BLaER1 (cell line): Measurements from ENCODE around the gene DDX54.

Experiments
- H3K27ac ChIP-seq: shearing (Covaris generic); formaldehyde crosslinking; 2 replicates; pipeline ENCODE4 v1.8.1; 2022
- H3K27me3 ChIP-seq: shearing (Covaris generic); formaldehyde crosslinking; 2 replicates; pipeline ENCODE4 v1.8.1; 2022
- H3K36me3 ChIP-seq: shearing (Covaris generic); formaldehyde crosslinking; 2 replicates; pipeline ENCODE4 v1.8.1; 2022
- H3K4me1 ChIP-seq: shearing (Covaris generic); formaldehyde crosslinking; 2 replicates; pipeline ENCODE4 v1.8.1; 2022
- H3K4me2 ChIP-seq: shearing (Covaris generic); formaldehyde crosslinking; 2 replicates; pipeline ENCODE4 v1.8.1; 2022
- H3K4me3 ChIP-seq: shearing (Covaris generic); formaldehyde crosslinking; 2 replicates; pipeline ENCODE4 v1.8.1; 2022
- H3K9ac ChIP-seq: shearing (Covaris generic); formaldehyde crosslinking; 2 replicates; pipeline ENCODE4 v1.8.1; 2022
- H3K9me3 ChIP-seq: shearing (Covaris generic); formaldehyde crosslinking; 2 replicates; pipeline ENCODE4 v1.8.1; 2022
- H4K20me1 ChIP-seq: shearing (Covaris generic); formaldehyde crosslinking; 2 replicates; pipeline ENCODE4 v1.8.1; 2022
- Cebpa-rat ChIP-seq: shearing (Covaris generic); IDR thresholded peaks from 2 replicates; pipeline ENCODE4 v1.8.1; 2022

DDX54 gene

GRCh38 chr12:113155646-113156045 is 29.6 kb downstream of the DDX54 start:
- Histone ChIP-seq H3K4me1 (peaks cover 85% of the 10 kb centered on the region), H3K9ac (no peak overlapping the region), H3K4me2 (peak overlapping the region; percentile 82), H3K4me3 (0 out of 2 replicates have a peak overlapping the region, but pooled peaks have one; percentile 59), H3K27me3 (peaks cover 67% of the 10 kb centered on the region), H4K20me1 (peaks cover 71% of the 10 kb centered on the region), H3K27ac (no peak overlapping the region), H3K9me3 (no peaks in the 10 kb centered on the region), H3K36me3 (peaks cover 41% of the 10 kb centered on the region)
- no peak for TF ChIP-seq Cebpa-rat

GRCh38 chr12:113155060-113155459 is 30.2 kb downstream of the DDX54 start:
- no peak overlapping the region for H3K9ac ChIP-seq
- H3K4me2 ChIP-seq = peak overlapping the region; percentile 82
- peaks cover 85% of the 10 kb centered on the region for H3K4me1 ChIP-seq
- peaks cover 67% of the 10 kb centered on the region for H3K27me3 ChIP-seq
- H3K4me3 ChIP-seq = peak overlapping the region; percentile 59; the same call in 1 of the 2 replicates
- no peak for TF ChIP-seq Cebpa-rat
- no peaks in the 10 kb centered on the region for H3K9me3 ChIP-seq
- peaks cover 66% of the 10 kb centered on the region for H4K20me1 ChIP-seq
- H3K27ac ChIP-seq = no peak overlapping the region
- H3K36me3 ChIP-seq = peaks cover 35% of the 10 kb centered on the region

- H3K9me3 ChIP-seq = no peaks in the 10 kb centered on the region
- H3K9ac ChIP-seq = 0 out of 2 replicates have a peak overlapping the region, but pooled peaks have one; percentile 41
- no peak overlapping the region for H3K27ac ChIP-seq
- TF ChIP-seq Cebpa-rat = no peak
- peaks cover 85% of the 10 kb centered on the region for H3K4me1 ChIP-seq
- peak overlapping the region; percentile 82 for H3K4me2 ChIP-seq
- H3K4me3 ChIP-seq = peak overlapping the region; percentile 59
- H4K20me1 ChIP-seq = peaks cover 60% of the 10 kb centered on the region
- peaks cover 29% of the 10 kb centered on the region for H3K36me3 ChIP-seq
- peaks cover 67% of the 10 kb centered on the region for H3K27me3 ChIP-seq
Measured at GRCh38 chr12:113154351-113154973, 30.8 kb downstream of the DDX54 start.

GRCh38 chr12:113152835-113153814 is 32.2 kb downstream of the DDX54 start:
- Histone ChIP-seq H3K9me3 (no peaks in the 10 kb centered on the region), H3K27me3 (peaks cover 66% of the 10 kb centered on the region), H3K36me3 (peaks cover 15% of the 10 kb centered on the region), H3K4me3 (peak overlapping the region; percentile 59), H3K4me2 (peak overlapping the region; percentile 82), H3K4me1 (peaks cover 76% of the 10 kb centered on the region), H3K9ac (peak overlapping the region; percentile 1; the same call in 1 of the 2 replicates), H3K27ac (no peak overlapping the region), H4K20me1 (peaks cover 46% of the 10 kb centered on the region)
- TF ChIP-seq Cebpa-rat = no peak

GRCh38 chr12:113152196-113152834 is 33.0 kb downstream of the DDX54 start:
- Histone ChIP-seq H3K4me3 (peak overlapping the region; percentile 59), H3K9ac (0 out of 2 replicates have a peak overlapping the region, but pooled peaks have one; percentile 1)

GRCh38 chr12:113151655-113152054 is 33.6 kb downstream of the DDX54 start:
- H3K9me3 ChIP-seq = peaks cover 9% of the 10 kb centered on the region
- peaks cover 53% of the 10 kb centered on the region for H3K27me3 ChIP-seq
- H3K27ac ChIP-seq = no peak overlapping the region
- H3K4me3 ChIP-seq = no peak overlapping the region
- TF ChIP-seq Cebpa-rat = no peak
- peaks cover 32% of the 10 kb centered on the region for H4K20me1 ChIP-seq
- 0 out of 2 replicates have a peak, but pooled peaks cover 3% of the 10 kb centered on the region for H3K36me3 ChIP-seq
- no peak overlapping the region for H3K9ac ChIP-seq
- H3K4me2 ChIP-seq = peak overlapping the region; percentile 82; the same call in 1 of the 2 replicates
- peaks cover 67% of the 10 kb centered on the region for H3K4me1 ChIP-seq

More at GRCh38 chr12:113152196-113152834, 33.0 kb downstream of the DDX54 start:
- Histone ChIP-seq H3K4me1 (peaks cover 68% of the 10 kb centered on the region), H4K20me1 (peaks cover 38% of the 10 kb centered on the region), H3K36me3 (peaks cover 7% of the 10 kb centered on the region), H3K27ac (no peak overlapping the region), H3K4me2 (peak overlapping the region; percentile 82), H3K9me3 (peaks cover 2% of the 10 kb centered on the region; the same call in 1 of the 2 replicates), H3K27me3 (peaks cover 58% of the 10 kb centered on the region)
- no peak for TF ChIP-seq Cebpa-rat

GRCh38 chr12:113149361-113150150 is 35.7 kb downstream of the DDX54 start, which contains the start of gene CFAP73:
CFAP73 (plus strand) TSS chr12:113149724; CDS start chr12:113149858, 134 bp downstream.
- H3K27ac ChIP-seq = no peak within 1 kb of the TSS
- no peak for TF ChIP-seq Cebpa-rat
- peaks cover 12% of the 10 kb centered on the region for H3K9me3 ChIP-seq
- H3K4me3 ChIP-seq = no peak within 1 kb of the TSS
- H3K4me2 ChIP-seq = peak within 1 kb of the TSS; percentile 53
- H3K4me1 ChIP-seq = peaks cover 47% of the 10 kb centered on the region
- H3K27me3 ChIP-seq = peaks cover 32% of the 10 kb centered on the region
- H3K9ac ChIP-seq = no peak within 1 kb of the TSS
- peaks cover 11% of the 10 kb centered on the region for H4K20me1 ChIP-seq
- H3K36me3 ChIP-seq = no peaks in the 10 kb centered on the region

- Histone ChIP-seq H3K36me3 (no peaks in the 10 kb centered on the region), H4K20me1 (no peaks in the 10 kb centered on the region), H3K4me3 (no peak overlapping the region), H3K4me1 (peaks cover 34% of the 10 kb centered on the region), H3K9me3 (peaks cover 12% of the 10 kb centered on the region), H3K27ac (no peak overlapping the region), H3K9ac (no peak overlapping the region), H3K4me2 (no peak overlapping the region), H3K27me3 (peaks cover 7% of the 10 kb centered on the region)
- no peak for TF ChIP-seq Cebpa-rat
Measured at GRCh38 chr12:113146999-113147398, 38.3 kb downstream of the DDX54 start.
